Amygdala (tissue), 56 donors: ENCODE data around the gene URAD.
A peak's percentile ranks its signal among the peaks of the same experiment; 100 is the strongest.

Source experiments
- DNase-seq, 56 donors: peaks; one replicate each; lab custom pipeline; 2025; lab: John Stamatoyannopoulos, UW

The URAD gene

DNA sequence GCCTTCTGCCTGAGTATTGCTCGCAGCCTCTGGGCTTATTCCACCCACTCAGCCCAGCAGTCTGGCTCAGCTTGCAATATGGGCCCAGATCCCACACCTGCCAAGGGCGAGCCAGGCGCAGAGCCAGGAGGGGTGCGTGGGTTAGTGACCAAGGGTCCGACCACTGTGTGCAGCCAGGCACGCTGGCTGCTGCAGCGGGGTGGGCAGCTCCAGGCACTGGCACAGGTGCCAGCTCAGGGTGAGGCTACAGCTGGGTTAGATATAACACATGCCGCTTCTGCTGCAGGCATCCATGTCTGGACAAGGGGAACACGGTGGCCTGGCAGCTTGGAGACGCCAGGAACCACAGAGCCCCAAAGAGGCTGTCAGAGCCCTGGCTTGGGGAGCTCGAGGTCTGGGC lies 12.6 kb upstream of the URAD start:
- DNase-seq, result peak in 1 of 56 donors; percentile 5

DNA sequence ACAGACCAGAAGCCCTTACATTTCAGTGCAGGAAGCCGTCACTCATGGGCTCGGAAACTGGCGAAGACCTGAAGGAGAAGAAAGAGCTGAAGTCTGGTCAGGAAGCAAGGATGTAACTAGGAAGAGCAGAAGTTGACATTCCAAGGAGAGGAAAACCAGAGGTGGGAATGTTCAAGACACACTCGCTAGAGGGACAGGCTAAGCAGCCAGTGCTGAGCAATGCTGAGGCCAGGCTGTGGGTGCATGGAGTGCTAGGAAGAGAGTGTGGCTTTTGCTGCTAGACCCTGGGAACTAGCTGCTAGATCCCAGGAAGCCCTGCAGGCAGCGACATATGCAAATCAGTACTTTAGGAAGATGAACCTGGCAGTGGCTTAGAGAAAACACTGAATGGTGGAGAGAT lies 12.1 kb upstream of the URAD start:
- no peak for DNase-seq

DNA sequence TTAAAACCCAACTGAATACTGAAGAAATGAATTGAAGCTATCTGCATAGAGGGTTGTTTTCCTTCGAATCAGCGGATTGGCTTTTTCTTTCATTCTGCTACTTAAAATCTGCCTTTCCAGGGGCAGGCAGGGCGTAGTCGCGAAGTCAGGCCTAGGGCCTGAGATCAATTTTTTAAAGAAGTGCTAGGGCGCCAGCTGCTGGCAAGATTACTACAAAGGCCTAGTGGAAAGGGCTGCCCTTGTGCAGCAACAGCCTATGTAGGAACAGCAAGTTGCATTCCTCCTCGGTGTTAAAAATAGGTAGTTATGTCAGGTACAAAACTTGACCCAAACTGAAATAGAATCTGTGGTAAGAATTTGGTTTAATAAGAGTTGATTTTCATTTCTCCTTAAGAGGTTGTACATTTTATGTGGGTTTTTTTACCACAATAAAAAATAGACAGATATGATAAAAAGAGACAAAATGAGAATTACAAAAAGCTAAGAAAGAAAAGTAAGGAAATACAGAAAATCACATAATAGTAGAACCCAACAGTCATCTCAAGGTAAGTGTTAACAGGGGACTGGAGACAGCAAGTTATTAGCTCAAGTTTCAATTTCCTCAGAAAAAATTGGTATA lies 9.5 kb upstream of the URAD start:
- DNase-seq, result peak in 2 of 56 donors; percentile 4 to 11

DNA sequence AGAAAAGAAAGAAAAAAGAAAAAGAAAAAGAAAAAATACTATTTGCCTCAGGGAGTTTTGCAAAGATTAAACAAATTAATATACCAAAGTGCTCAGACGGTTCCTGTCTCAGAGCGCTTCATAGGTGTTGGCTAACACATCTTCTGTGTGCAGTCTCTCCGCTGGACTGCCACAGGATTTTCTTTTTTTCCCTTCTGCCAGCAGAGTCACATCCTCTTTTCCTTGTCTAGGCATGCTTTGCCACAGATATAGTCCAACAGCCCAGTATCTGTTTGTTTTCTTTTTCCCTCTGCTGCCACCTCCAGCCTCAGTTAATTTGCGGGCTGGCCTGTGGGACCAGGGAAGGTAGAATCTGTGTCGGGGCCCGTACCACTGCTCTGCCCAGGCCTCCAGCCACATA lies 3.4 kb upstream of the URAD start:
- no peak for DNase-seq

DNA sequence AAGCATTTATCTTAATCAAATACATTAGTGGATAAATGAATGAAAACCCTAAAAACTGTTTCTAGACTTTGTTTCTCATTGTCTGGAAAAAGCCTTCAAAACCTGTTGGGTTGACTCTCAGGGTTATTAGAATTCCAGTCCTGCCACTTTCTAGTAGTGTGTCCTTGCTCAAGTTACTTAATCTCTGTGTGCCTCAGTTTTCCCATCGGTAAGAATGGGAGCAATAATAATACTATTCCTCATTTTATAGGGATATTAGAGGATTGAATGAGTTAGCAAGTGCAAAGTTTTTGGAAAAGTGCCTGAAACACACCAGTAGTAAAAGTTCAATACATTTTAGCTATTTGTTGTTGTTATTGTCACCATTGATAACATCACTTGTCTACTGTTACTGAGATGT lies 2.9 kb downstream of the URAD start:
- DNase-seq, result no peak

DNA sequence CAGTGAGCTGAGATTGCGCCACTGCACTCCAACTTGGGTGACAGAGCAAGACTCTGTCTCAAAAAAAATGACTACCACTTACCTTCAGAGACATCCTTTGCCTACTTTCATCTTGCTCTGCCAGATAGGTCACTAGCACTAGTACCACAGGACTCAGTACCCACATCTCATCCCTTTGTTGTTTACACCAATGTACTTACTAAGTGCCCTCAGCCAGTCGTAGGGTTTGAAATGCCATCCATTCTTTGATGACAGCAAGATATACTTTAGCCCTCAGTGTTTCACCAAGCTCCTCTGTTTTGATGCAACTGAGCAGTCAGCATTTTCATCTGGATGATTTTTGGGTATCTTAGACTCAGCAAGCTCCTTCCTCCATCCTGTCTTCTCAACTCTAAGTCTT lies 6.1 kb downstream of the URAD start:
- no peak for DNase-seq

DNA sequence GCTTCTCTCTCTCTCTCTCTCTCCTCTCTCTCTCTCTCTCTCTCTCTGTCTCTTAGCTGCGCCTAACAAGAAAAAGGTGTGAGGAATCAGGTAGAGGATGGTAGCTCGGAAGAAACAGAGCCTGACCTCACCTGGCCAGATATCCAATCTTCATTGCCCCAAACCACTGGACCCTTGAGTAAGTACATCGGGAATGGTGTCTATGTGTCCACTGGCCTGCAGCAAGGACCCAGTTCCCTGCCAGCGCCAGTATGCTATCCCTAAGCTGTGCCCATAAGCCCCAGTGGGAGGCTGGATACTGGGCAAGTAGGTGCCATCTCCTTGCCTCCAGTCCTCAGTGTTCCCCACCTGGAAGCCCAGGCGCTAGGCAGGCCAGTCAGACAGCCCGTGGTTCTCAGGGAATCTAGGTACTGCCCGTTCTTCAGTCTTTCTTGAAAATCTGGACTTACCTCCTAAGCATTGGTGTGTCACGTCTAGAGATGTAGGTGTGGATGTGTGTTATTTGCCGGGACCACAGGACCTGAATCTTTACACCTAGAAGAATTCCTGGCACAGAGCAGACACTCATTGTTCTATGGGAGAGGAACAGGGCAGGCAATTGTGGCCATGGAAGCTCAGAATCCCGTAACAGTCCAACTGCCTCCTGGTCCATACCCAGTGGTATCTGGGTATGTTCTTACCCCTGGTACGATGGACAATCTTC lies 7.3 kb downstream of the URAD start:
- DNase-seq, result no peak

DNA sequence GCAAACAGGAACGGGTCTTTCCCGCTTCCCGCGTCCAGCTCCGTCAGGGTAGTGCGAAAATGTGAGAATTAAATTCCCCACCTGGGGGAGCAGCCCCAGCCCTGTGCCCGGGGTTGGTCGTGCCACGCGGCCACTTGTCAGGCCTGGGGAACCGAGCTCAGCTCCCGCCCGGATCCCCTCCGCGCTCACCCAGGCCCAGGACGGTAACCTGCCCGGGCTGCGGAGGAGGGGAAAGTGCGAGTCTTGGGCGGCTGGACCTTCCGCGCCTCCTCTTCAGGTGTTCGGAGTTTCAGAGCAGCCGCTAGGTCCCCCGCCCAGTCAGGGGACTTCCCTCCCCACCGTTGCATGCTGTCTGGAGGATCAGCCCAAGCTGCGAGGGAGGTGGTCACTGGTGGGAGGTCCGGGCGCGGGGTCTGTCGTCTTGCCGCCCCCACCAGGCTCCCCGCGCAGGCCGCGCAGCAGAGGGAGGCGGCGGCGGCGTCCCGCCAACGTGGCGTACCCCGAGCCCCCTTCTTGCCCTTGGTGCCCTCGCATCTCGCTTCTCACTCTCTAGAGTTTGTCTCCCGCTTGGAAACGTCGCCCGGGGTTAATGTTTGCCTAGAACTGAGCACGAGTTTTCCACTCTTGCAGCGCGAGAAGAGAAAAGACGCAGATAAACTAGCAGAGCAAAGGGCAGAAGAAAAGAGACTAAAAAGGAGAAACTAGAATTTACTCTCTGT lies 8.1 kb downstream of the URAD start:
- no peak for DNase-seq

DNA sequence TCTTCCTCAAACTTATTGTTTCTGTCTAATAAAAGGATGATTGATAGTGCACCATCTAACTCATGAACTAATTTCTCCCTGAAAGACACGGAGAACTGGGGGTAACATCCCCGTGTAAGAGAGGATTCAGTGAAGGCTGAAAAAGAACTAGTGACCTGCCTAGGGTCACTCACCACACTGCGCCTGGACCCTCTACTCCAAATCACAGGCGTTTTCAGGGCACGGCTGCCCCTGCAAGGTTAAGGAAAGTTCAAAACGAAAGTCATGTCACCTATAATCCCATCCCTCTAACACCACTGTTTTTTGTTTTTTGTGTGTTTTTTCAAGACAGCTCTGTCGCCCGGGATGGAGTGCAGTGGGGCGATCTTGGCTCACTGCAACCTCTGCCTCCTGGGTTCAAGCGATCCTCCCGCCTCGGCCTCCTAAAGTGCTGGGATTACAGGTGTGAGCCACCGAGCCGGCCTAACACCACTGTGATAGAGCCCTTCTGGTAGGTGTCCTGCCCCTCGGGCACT lies 8.7 kb downstream of the URAD start:
- no peak for DNase-seq

DNA sequence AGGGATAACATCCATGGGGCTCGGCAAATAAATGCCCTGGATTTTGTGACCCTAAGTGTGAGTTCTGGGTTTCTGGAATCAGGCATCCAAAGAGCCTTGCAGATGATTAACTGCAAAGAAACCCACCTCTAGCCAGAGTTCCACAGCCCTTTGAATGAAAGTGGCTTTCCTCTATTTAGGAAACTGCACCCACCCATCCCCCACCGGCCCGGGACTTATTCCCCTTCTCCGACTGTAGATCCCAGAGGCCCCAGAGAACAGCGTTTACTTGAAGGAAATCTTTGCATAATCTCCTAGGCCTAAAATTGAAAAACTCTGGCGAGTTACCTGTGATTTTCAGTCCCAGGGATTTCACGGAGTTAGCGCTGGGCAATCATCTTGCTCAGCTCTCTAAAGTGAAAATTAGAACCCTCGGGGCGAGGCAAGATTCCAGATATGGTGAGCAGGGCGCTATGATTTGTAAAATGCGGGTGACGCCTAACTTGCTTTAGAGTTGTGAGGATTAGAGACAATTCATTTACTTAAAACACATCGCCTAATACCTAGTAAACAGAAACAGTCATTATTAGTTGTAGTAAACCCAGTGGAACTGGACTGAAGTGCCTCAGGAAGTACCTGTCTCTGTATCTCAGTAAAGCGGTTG lies 9.4 kb downstream of the URAD start:
- DNase-seq, result no peak

DNA sequence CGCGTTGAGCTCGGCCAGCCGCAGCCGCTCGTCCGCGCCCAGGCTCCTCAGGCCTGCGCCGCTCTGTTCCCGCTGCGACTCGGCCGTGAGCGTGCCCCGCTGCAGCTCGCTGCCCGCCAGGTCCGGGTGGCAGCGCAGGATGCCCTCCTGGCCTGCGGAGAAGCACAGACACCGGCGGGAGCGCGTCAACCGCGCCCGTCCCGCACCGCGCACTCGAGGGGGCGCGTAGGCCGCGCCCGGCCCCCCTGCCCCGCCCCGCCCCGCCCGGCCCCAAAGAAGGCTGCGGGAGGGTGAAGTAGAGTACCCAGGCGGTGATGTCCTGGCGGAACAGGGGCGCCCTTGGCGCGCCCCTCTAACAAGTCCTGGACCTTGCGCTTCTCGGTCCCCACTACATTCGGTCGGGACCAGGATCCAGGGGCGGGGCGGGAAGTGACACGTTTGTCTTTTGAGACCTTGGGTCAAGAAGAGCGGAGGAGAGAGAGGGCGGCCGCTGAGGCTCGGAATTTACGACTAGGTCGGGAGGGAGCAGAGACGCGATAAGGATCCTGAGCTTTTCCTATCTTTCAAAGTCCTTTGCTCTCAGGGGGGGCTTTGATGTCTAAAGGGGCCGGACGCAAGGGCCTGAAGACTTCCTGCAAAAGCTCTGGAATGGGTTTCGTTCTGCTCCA lies 10.1 kb downstream of the URAD start:
- DNase-seq, result no peak

DNA sequence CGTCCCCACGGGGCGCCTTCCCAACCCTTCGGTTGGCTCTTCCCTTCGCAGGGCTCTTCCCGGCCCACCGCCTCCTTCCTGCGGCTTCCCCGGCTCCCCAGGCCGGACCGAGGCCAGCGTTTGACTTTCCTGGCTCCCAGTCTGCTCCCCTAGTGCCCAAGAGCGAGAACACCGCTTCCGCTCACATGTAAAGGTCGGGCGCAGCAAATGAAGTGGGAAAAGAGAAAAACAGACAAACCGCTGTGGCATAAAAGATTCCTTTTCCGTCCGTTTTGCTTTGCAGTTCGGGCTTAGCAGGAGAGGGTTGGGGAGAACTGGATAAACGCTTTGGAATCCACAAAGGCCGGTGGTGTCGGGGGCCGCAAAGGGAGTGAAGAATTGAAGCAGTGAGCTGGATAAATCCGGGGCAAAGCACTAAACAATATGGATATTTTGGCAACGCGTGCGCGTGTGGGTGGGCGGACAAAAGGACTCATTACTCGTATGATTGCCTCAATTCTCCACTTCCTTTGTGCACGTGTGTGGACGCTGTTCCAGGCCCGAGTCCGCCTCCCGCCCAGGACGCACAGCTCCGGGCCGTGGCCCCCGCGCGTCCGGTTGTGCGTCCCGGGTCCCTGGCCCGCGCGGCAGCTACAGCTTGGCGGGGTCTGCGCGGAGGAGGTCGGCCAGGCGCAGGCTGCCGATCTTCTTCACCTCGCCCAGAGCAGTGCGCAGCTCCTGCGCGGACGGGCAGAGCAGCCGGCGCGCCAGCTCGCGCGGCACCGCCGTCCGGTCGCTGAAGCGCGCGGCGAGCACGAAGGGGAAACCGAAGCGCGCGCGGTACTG lies 10.8 kb downstream of the URAD start:
- no peak for DNase-seq

DNA sequence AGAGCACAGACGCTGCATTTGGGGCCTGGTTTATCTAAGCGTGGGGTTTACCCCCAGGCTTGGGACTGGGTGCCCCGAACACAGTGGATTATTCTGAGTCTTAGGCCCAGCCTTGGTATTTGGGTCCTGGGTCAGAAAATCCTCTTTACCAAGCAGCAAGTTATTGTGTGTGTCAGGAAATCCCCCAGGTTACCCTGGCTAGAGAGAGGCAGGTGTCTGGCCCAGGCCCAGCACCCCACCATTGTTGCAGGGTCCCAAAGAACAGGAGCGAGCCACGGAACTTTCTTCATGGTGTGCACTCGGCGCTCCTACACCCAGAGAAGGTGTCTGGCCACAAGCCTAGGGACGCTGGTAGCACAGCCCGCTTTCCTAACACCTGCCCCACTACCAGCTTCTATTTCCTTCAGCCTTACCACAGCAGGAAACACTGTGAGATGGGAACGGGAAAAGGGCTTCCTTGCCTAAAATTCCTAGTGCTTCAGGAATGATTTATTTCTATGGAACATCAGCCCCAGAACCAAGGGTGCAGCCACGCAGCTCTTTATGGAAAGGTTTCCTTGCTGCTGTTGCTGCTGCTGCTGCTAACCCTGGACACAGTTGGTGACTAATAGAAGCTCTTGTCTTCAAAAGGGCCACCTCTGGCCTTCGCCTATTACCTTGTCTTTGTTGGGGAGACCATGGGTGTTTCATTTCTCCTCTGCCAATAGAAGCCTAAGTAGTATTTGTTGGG lies 12.0 kb downstream of the URAD start:
- DNase-seq, result no peak

DNA sequence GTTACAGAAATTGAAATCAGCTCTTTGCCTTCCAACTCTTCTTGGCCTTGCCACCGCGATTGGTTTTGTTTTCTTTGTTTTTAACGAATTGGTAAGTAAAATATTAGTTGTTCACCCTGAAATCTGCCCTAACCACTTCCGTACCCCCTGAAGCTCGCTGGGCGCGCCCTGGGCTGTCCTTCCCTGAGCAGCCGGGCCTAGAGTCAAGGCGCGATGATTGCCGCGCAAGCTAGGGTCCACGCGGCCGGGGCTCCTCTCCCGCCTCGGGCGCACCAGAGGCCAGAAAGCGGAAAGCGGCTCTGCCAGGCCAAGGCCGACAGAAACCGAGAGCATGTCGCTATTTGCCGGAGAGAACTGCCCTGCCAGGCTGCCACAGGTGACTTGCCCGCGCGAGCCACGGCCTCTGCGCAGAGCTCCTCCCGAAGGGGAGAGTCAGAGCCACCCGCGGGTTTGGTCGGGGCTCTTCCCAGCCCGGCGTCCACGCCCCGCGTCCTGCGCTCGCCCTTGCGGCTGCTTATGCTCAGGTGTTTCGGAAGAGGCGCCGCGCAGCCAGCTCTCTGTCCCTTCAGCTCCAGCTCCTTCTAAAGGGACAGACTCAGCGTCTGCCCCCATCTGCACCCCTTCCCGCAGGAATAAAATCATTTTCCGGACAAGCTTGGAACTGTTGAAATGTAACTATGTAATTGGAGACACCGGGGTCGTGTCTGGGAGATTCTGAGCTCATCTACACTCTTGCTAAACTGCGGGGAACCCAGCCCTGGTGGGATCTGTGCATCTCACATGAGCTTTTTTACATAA lies 12.7 kb downstream of the URAD start:
- no peak for DNase-seq

DNA sequence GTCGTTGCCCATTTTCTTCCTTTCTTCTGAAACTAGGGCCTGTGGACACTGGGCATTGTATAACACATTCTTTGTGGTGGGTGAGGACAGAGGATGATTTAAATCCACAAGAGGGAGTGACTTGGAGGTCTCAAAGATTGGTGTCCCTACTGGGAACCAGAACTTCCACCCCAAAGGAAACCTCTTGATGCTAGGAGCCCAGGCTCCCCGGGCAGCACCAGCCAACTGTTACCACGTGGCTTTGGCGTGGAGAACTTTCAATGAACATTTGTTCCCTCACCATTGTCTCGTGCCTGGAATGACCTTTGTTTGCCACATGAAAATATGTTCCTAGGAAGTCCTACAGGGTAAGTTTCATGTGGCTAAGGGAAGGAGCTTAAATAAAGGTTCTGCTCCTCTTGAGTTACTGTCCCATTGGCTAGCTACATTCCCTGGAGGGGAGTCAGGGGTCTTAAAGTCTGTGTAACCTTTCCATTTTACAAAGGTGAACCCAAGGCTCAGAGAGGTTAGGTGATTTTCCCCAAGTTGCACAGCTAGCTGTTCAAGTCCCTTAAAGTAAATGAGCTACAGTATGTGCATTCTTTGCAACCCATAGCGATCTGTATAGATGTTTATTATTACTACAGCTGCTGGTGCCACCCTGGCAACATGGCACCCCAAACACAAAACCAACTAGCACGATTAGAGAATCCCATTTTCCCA lies 14.4 kb downstream of the URAD start:
- DNase-seq, result no peak

DNA sequence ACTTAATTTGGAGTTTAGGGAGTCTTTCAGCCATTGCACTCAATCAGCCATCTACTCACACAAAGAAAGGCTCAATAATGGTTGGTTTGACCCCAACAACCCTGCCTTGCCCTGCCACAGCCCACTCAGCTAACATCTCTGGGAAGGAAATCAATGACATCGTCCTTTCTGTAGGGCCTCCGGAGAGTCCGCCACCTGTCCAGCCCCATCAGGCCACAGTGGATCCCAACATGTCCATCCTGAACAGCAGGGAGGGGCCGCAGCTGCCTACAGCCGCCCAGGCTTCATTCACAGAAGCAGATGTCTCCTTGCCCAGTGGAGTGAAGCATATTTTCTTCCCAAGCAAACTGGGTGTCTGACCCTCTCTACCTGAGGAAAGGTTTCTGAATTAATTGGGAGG lies 15.2 kb downstream of the URAD start:
- no peak for DNase-seq

DNA sequence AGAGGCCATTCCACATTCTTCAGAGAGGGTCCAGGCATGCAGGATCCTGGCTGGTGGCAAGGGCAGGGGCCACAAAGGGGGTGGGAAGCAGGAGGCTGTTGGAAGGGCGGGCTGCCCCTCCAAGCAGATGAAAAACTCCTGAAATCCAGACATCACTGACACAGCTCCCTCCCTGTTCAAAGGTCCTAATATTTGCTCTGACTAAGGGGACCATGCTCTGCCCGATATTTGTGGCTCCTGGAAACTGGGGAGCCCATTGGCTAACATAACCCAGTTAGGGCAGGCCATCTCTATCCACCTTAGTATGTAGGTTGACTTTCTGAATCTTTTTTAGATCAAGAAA lies 16.0 kb downstream of the URAD start:
- no peak for DNase-seq
